Measurements from ENCODE around the gene GH1.
A peak's percentile ranks its signal among the peaks of the same experiment; 100 is the strongest.

GRCh38 chr17:63919311-63919723 is 678 bp upstream of the GH1 start:
- TF ChIP-seq CTCF (IDR thresholded peaks at IDR 0.05; ENCODE audit: poor library complexity) (peak; percentile 82), EZH2phosphoT487 (IDR thresholded peaks at IDR 0.05; ENCODE audit: low read depth, severe bottlenecking, unreplicated experiment) (no peak)
